GM10847 (cell line): ENCODE data around the gene CCNY.

Experiments
- POLR2A ChIP-seq: IDR thresholded peaks from 2 replicates; pipeline ENCODE4 v1.6.1; 2011; ENCODE audit not compliant: insufficient read length; ENCODE audit errors: extremely low read depth

CCNY gene

GRCh38 chr10:35460852-35461460 is 124.6 kb downstream of the CCNY start:
- no peak for TF ChIP-seq POLR2A

GRCh38 chr10:35462491-35462934 is 126.2 kb downstream of the CCNY start:
- no peak for TF ChIP-seq POLR2A

DNA sequence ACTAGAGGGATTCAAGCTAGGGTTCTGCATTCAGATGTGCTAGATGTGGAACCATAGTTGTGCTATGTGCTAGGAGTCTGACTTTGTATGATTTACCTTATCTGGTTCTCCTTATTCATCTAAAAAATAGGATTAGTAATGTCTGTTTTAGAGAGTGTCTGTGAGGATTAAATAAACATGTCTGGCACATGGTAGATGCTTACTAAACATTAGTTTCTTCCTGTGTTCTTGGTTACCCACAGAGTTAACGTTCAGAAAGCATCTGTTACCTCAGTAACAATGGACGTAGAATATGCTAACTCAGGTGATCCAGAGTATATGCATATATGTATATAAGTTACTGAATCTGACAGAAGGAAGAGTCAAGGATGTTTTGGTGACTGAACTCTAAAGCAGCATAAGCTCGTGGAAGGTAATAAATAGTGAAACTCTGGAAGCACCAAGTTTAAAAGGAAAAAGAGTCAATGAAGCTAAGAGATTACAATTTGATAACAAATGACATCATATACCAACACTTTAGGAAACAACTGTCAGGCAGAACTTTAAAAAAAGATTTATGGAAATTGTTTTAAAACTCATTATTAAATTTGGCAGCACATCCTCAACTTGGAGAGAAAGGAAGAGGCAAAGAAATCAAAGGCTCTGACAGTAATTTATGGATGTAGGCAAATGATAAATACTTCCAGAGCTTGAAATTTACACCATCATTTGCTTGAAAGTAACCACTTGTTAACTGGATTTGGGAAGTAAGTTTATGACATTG is 127.0 kb downstream of the CCNY start:
- no peak for TF ChIP-seq POLR2A

GRCh38 chr10:35463878-35464277 is 127.6 kb downstream of the CCNY start:
- TF ChIP-seq POLR2A: no peak

GRCh38 chr10:35464825-35465456 is 128.6 kb downstream of the CCNY start:
- TF ChIP-seq POLR2A: no peak

DNA sequence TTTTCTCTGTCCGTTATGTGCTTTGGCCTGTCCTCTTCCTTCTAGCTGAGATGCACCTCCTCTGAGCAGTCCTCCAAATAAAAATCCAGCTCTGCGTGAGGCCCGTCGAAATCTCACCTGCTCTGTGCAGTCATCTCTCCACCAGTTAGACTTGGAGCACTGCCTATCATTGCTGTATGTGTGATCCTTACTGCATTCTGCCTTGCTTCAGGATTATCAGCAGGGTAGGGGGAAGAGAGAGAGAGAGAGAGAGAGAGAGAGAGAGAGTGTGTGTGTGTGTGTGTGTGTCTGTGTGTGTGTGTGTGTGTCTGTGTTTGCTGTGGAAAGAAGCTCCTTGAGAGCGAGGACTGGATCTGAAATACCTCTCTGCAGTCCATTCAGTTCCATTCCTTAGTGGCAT is 129.4 kb downstream of the CCNY start:
- TF ChIP-seq POLR2A: no peak

DNA sequence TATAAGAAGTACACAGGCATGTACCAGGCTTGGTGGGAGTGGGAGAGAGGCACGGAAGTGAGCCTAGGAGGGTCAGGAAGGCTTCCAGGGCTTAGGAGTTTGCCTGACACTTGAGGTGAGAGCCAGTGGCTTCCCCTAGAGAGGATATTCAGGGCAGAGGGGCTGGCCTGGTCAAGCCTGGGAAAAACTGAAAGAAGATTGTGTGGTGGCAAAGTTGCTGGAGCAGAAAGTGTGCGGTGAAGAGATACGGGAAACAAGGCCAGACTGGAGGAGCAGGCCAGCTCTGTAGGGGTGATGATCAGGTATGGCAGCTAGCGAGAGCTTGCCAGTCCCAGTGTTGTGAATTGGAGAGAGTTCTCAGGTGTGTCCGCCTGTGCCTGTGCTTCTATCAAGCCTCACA is 129.9 kb downstream of the CCNY start:
- TF ChIP-seq POLR2A: no peak

GRCh38 chr10:35466661-35467060 is 130.4 kb downstream of the CCNY start:
- no peak for TF ChIP-seq POLR2A

GRCh38 chr10:35467186-35467585 is 130.9 kb downstream of the CCNY start:
- TF ChIP-seq POLR2A: no peak

GRCh38 chr10:35470248-35470924 is 134.1 kb downstream of the CCNY start:
- no peak for TF ChIP-seq POLR2A

DNA sequence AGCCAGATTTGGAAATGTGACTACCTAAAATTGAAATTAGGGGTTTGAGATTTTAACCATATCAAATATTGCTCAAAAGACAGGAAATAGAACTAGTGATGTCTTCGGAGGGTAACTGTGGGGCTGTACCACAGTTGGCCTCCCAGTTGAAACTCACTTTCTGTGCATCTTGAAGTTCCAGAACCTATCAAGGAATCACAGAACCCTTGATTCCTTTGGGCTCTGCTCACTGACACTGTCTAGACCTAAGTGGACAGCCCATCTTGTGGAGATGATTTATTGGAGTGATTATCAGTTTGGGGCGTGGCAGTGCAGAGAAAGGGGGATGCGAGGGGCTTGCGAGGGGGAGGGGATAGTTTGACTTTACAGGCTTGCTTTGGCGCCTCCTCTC is 134.6 kb downstream of the CCNY start:
- no peak for TF ChIP-seq POLR2A

DNA sequence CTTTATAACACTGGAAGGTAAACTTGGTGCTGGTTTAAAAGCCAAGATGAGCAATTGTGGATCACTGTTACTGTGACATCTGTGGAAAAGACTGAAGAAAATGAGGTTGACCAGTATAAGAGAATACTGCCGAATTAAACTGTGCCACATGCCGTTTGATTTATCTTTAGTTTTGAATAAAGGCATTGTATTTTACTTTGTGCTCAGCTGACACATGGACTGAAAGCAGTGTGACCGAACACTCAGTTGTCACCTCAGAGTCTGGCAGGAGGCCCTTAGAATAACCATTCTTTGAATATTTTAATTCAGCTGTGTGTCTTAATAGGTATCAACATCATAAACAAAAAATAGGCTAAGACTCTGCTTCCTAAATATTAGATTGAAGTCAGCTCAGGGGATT is 135.1 kb downstream of the CCNY start:
- no peak for TF ChIP-seq POLR2A

GRCh38 chr10:35480142-35480541 is 143.8 kb downstream of the CCNY start:
- no peak for TF ChIP-seq POLR2A

- no peak for TF ChIP-seq POLR2A
Observed at GRCh38 chr10:35481413-35481812, 145.1 kb downstream of the CCNY start.

DNA sequence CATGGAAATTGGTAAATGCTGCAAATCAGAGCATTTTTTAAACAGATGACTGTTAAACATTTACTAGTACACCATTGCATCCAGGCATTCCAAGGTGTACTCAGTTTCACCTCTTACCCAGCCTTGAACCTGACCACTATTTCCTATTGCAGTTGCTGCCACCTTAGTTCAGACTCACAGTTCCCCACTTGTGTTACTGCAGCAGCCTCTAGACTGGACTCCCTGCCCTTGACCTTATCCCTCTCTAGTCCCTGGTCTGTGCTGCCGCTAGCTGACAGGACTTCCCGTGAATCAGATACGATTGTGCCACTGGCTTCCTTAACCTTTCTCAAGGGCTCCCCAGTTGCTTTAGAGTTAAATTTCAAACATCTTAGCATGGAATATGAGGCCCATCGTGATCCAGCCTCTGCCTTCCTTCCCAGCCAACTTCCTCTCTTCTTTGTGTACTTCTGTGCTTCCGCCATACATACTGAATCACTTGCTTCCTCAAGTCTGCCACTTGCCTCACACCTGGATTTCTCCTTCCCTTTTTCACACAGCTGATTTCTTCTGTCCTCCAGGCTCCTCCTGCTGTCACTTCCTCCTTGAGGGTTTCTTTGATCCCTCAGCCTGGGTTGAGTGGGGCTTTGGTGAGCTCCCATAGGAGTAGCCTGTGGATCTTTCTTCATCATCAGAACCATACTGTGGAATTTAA is 150.1 kb downstream of the CCNY start:
- TF ChIP-seq POLR2A: no peak
